IPS DF 6.9 (cell line): Measurements from ENCODE around the gene HOXD13.

Experiments
- DNase-seq: peaks from one replicate; pipeline ENCODE4 v3.0.0-alpha.2; 2013; ENCODE audit warnings: low read depth, low spot score
- H3K27ac ChIP-seq: one replicate; pipeline ENCODE4 v1.5.1; 2013; ENCODE audit warnings: low read length, control low read depth
- H3K27me3 ChIP-seq: 2 replicates; pipeline ENCODE4 v1.6.1; 2013; ENCODE audit warnings: mild to moderate bottlenecking, low read length; ENCODE audit not compliant: control insufficient read depth, insufficient read depth
- H3K36me3 ChIP-seq: 2 replicates; pipeline ENCODE4 v1.6.1; 2013; ENCODE audit warnings: low read length; ENCODE audit not compliant: control insufficient read depth, insufficient read depth
- H3K4me1 ChIP-seq: 2 replicates; pipeline ENCODE4 v1.6.1; 2013; ENCODE audit warnings: low read length; ENCODE audit not compliant: control insufficient read depth, insufficient read depth
- H3K4me3 ChIP-seq: 2 replicates; pipeline ENCODE4 v1.5.1; 2013; ENCODE audit warnings: mild to moderate bottlenecking, low read length
- H3K9me3 ChIP-seq: 2 replicates; pipeline ENCODE4 v1.6.1; 2013; ENCODE audit warnings: low read length, inconsistent platforms; ENCODE audit not compliant: control insufficient read depth, insufficient read depth
- WGBS: extraction: QIAGEN DNeasy Blood & Tissue Kit; methylation state at CpG from one replicate; pipeline ENCODE4 v1.1.7; 2013; ENCODE audit warnings: mixed read lengths, missing lambda C conversion rate; ENCODE audit not compliant: insufficient read length, insufficient coverage; 5-methylcytosine and 5-hydroxymethylcytosine counted together

HOXD13 gene

DNA sequence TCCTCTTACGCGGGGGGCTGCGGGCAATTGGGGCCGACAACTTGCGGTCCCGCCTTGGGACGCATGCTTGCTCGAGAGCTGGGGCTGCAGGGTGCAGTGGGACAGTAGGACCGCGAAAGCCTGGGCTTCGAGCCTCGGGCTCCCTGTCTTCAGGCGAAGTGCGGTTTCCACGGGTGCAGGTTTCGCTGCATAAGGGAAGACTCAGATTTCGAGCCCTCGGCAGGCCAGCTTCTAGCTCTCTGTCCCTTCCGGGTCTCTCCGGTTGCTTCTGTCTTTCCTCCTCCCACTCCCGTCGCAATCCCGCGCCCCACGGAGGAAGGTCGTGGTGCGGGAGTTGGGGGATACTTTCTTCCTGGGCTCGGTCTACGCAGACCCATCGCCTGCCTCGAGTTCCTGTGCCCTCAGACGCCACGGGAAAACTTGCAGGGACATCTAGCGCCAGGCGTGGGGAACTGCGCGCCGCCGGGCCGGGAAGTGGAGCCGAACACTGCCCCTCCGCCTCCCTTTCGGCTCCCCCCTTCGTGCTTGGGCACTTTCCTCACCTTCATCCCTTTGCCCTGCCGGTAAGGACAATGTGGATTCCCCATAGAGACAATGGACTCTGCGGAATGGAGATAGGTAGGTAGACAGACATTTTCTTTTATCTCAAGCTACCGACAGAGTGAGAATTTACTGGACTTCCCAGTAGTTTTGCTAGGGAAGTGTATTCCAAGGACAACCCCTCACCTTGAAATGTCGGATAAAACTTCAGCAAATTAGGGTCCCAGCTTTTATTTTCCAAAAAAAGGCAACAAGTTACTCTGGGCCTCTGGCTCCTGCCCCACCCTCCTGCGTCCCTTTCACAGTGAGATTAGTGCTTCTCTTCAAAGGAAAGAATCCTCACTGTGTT lies 4.2 kb upstream of the HOXD13 start:
- no peak for DNase-seq
- no CpG with 5 or more reads among the region's 49 CpGs for WGBS
- Histone ChIP-seq H3K4me3 (no peak overlapping the region; the same call in 1 of the 2 replicates), H3K27me3 (peaks cover 91% of the 10 kb centered on the region), H3K9me3 (no peaks in the 10 kb centered on the region), H3K27ac (no peak overlapping the region), H3K36me3 (no peaks in the 10 kb centered on the region), H3K4me1 (peaks cover 6% of the 10 kb centered on the region)

DNA sequence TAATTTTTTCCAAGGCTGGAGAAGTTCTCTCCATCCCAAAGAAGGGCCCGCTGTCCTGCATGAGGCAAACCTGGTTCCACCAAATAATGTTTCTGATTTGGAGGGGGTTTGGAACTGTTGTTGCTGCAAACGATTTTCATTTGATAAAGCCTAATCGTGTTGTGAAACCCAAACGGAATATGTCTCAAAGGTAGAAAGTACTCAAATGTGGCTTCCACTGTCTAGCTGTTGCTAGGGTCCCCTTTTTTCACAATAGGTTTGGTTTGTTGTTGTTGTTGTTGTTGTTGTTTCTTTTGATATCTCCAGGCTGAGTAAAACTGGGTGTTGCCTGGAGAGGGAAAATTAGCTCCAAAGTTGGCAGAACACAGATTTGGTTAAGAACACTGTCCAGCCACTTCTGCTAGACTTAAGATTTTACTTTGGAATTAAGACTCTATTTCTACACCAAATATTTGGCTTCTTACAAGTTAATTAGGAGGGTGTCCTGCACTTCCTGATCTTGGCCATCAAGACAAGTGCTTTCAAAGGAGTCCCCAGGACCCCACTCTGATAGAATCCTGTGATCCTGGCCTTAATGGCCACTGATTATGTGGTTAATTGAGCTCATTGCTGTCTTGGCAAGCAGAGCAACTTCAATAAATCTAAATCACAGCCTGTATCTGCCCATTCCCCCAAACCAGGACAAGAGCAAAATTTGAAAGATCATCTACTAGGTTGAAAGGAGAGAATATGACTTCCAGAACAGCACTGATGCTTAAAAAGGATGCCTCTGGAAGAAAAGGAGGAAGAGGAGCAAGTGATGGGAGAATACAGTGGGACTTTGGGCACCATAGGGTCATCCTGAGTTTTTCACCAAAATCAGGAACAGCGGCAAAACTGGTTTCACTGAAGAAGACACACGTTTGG lies 3.3 kb upstream of the HOXD13 start:
- no peak overlapping the region for H3K27ac ChIP-seq
- WGBS: no CpG with 5 or more reads among the region's 6 CpGs
- no peaks in the 10 kb centered on the region for H3K36me3 ChIP-seq
- H3K4me3 ChIP-seq: no peak overlapping the region
- H3K9me3 ChIP-seq: no peaks in the 10 kb centered on the region
- H3K4me1 ChIP-seq: peaks cover 6% of the 10 kb centered on the region
- peaks cover 91% of the 10 kb centered on the region for H3K27me3 ChIP-seq
- no peak for DNase-seq

DNA sequence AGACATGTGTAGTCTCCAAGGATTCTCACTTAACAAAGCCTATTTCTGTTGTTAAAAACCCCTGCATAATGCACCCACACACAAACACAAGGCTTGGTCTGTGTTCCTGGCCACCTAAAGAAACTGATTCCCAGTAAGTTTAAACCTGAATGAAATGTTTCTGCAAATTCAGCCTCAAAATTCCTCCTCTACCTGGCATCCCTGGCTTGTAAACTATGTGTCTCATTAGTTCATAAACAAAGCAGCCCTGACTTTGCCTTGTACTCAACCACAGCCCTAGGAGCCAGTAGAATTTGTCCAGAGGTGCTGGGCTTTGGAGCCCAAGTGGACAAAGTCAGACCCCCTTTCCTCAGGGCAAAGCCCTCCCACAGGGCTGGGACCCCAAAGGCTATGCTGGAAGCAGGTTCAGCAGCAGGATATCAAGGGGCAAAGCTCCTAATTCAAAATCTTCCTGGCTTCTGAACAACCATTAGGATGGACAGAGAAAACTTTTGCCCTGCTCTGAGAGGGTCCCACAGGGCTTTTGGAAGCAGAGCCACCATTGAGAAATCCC lies 2.6 kb upstream of the HOXD13 start:
- no peak for DNase-seq
- Histone ChIP-seq H3K27ac (no peak overlapping the region), H3K4me3 (no peak overlapping the region), H3K4me1 (peaks cover 6% of the 10 kb centered on the region), H3K9me3 (no peaks in the 10 kb centered on the region), H3K36me3 (no peaks in the 10 kb centered on the region), H3K27me3 (peaks cover 90% of the 10 kb centered on the region)

DNA sequence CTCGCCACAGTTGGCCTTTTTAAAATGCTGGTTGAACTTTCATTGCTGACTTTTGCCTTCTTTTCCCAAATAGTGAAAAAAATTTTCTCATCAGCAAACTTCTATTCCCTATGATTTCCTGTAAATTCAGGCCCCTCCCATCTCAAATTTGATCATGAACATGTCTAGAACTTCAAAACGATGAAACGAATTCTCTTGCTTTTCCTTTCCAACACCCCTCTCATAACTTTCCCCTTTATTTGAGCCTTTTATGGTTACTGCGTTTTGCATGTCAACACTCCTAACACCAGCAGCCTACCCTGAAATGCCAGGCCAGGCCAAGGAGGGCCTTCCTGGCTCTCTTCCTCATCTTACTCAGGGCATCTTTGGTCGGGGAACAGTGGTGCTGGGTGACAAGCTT lies 1.7 kb upstream of the HOXD13 start:
- DNase-seq: no peak
- no peak overlapping the region for H3K4me3 ChIP-seq
- peaks cover 87% of the 10 kb centered on the region for H3K27me3 ChIP-seq
- WGBS: no CpG with 5 or more reads among the region's 5 CpGs
- H3K27ac ChIP-seq: no peak overlapping the region
- no peaks in the 10 kb centered on the region for H3K9me3 ChIP-seq
- H3K36me3 ChIP-seq: no peaks in the 10 kb centered on the region
- peaks cover 4% of the 10 kb centered on the region; the same call in 1 of the 2 replicates for H3K4me1 ChIP-seq

DNA sequence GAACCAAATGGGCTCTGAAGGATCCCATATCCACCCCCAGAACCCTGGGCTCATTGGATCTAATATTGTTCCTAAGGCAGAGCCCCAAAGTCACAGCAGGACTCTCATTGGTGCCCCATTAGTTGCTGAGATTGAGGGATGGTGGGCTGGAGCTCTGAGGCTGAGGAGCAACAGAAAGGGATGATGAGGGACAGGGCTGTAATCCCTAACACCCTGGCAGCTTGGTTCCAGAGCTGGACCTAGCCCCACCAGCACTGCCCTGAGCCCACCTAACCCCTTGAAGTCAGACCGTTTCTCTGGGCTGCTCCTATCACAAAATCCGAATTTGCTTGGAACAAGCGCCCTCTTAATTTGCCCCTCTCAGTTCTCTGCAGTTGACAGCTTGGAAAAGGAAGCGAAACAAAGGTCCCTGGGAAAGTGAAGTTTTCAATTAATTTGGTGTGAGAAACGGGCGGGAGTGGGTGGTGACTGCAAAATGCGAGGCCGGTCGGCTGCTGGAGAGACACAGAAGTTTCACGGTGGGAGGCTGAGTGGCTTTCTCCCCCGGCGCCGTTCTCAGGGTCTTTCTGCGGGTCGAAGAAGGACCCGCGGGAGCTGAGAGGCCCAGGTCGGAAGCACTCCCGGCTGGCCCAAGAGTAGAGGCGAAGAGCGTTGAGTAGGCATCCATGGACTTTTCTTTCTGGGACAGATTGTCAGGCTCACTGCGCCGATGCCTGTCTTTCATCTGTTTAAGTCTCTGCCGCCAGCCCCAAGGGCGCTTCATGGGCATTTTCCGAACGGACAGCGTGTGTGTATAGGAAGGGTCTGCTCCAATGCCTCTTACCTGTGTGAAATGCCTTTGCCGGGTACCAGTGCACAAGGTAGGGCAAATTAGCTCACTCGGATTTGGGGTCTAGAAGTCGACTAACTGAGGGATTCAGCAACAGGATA lies 927 bp upstream of the HOXD13 start:
- Histone ChIP-seq H3K4me1 (peaks cover 4% of the 10 kb centered on the region; the same call in 1 of the 2 replicates), H3K27me3 (peaks cover 80% of the 10 kb centered on the region), H3K4me3 (no peak overlapping the region), H3K36me3 (no peaks in the 10 kb centered on the region), H3K27ac (no peak overlapping the region), H3K9me3 (no peaks in the 10 kb centered on the region)
- WGBS: no CpG with 5 or more reads among the region's 31 CpGs
- DNase-seq: no peak

DNA sequence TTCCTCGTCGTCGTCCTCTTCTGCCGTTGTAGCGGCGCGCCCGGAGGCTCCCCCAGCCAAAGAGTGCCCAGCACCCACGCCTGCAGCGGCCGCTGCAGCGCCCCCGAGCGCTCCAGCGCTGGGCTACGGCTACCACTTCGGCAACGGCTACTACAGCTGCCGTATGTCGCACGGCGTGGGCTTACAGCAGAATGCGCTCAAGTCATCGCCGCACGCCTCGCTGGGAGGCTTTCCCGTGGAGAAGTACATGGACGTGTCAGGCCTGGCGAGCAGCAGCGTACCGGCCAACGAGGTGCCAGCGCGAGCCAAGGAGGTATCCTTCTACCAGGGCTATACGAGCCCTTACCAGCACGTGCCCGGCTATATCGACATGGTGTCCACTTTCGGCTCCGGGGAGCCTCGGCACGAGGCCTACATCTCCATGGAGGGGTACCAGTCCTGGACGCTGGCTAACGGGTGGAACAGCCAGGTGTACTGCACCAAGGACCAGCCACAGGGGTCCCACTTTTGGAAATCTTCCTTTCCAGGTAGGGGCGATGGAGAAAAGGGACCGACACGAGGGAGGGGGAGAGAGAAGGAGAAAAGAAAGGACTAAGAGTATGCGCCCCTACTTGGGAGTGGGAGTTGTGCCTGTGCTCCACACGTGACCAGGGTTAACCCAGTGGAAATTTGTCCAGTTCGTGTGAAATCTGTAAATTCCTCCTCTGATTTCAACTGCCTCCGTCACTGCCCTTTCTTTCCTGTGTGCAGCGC lies 800 bp downstream of the HOXD13 start:
- no peak for DNase-seq
- peaks cover 3% of the 10 kb centered on the region; the same call in 1 of the 2 replicates for H3K4me1 ChIP-seq
- peaks cover 70% of the 10 kb centered on the region for H3K27me3 ChIP-seq
- peak overlapping the region; percentile 5; the same call in 1 of the 2 replicates for H3K4me3 ChIP-seq
- no peaks in the 10 kb centered on the region for H3K36me3 ChIP-seq
- no peaks in the 10 kb centered on the region for H3K9me3 ChIP-seq
- no peak overlapping the region for H3K27ac ChIP-seq
- no CpG with 5 or more reads among the region's 53 CpGs for WGBS

DNA sequence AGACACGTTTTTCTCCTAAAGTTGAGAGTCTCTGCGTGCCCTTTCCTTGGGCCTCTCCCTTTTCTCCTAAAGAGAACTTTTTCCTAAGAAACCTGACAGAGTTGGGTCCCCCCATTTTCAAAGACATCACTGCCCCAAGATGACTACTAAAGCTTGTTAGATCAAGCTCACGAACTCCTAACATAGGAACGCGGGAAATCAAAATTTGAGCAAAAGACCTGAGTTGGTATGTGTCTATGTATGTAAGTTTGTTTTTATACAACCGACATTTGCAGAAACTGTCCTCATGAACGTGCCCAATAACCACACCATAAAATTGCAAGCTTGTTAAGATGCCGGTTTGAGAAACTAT lies 1.4 kb downstream of the HOXD13 start:
- Histone ChIP-seq H3K36me3 (no peaks in the 10 kb centered on the region), H3K9me3 (no peaks in the 10 kb centered on the region), H3K4me1 (peaks cover 5% of the 10 kb centered on the region; the same call in 1 of the 2 replicates), H3K27ac (no peak overlapping the region), H3K4me3 (no peak overlapping the region), H3K27me3 (peaks cover 70% of the 10 kb centered on the region)
- no CpG with 5 or more reads among the region's 8 CpGs for WGBS
- no peak for DNase-seq

DNA sequence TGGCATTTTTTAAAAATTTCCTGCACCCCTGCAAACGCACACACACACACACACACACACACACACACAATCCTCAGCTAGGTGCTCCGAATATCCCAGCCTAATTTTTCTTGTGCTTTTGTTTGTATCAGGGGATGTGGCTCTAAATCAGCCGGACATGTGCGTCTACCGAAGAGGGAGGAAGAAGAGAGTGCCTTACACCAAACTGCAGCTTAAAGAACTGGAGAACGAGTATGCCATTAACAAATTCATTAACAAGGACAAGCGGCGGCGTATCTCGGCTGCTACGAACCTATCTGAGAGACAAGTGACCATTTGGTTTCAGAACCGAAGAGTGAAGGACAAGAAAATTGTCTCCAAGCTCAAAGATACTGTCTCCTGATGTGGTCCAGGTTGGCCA lies 1.8 kb downstream of the HOXD13 start:
- Histone ChIP-seq H3K27me3 (peaks cover 70% of the 10 kb centered on the region), H3K9me3 (no peaks in the 10 kb centered on the region), H3K27ac (no peak overlapping the region), H3K4me3 (no peak overlapping the region), H3K4me1 (peaks cover 5% of the 10 kb centered on the region; the same call in 1 of the 2 replicates), H3K36me3 (no peaks in the 10 kb centered on the region)
- no peak for DNase-seq
- no CpG with 5 or more reads among the region's 12 CpGs for WGBS

DNA sequence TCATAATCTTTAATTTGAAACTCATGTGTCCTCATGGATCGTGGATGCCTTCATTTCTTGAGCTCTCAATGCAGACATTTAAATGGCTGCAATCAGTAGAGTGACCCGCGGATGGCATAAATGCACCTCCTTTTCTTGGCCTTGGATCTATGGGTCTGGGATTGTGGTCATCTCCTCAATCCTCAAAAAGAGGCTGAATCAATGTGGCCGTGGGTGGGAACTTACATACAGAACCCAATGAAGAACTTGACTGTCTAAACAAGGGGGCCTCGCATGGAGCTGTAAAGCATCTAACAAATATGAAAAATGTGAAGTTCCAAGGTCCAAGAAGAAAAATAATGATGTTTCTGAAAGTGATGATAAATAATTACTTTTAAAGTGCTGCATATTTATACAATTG lies 2.9 kb downstream of the HOXD13 start:
- Histone ChIP-seq H3K4me1 (peaks cover 6% of the 10 kb centered on the region; the same call in 1 of the 2 replicates), H3K9me3 (no peaks in the 10 kb centered on the region), H3K4me3 (no peak overlapping the region), H3K27me3 (peaks cover 70% of the 10 kb centered on the region), H3K36me3 (no peaks in the 10 kb centered on the region), H3K27ac (no peak overlapping the region)
- no peak for DNase-seq
- no CpG with 5 or more reads among the region's 5 CpGs for WGBS
